ENCODE data around the gene SERGEF. TPM values are rescaled to one million over a fixed set of nuclear protein-coding genes. Genes with fewer than 3 reads are reported as not detected.

SERGEF gene
- total RNA-seq, 2 donors from 2014 or later, result 27.3 to 32.0 TPM

- TF ChIP-seq CTCF (IDR thresholded peaks at IDR 0.05), result no peak
- no peak for DNase-seq (ENCODE audit: low spot score)
- Histone ChIP-seq H3K36me3 (no peaks in the 10 kb centered on the region), H3K4me1 (ENCODE audit: control insufficient read depth in 1 of 2, low read depth in 2 of 2) (no peaks in the 10 kb centered on the region), H3K4me3 (no peak overlapping the region), H3K9me3 (no peaks in the 10 kb centered on the region), H3K27ac (no peak overlapping the region), H3K27me3 (replicated peaks; ENCODE audit: insufficient read depth) (no peaks in the 10 kb centered on the region)
- ATAC-seq (ENCODE audit: insufficient number of reproducible peaks, low FRiP score, low read depth), result no peak
These were observed 265.5 kb downstream of the SERGEF start for GRCh38 chr11:17747131-17747955.

DNA sequence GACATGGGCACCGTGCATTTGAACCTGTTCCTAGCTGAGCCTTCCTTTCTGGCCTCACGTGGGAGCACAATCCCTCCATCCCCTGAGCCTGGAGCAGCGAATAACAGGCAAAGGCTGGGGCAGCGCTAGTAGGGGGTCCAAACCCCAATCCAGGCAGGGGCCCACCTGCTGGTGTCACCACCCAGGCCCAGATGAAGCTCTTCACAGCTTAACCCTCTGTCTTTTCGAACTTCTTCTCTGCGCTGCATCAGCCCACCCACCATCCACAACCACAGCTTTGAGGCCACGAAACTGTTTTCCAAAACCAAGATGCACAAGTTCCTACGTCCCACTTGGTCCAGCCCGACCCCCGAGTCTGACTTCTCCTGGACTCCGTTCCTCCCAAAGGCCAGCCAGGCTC lies 266.8 kb downstream of the SERGEF start:
- DNase-seq (ENCODE audit: low spot score), result no peak
- no peak for TF ChIP-seq CTCF (IDR thresholded peaks at IDR 0.05)

DNA sequence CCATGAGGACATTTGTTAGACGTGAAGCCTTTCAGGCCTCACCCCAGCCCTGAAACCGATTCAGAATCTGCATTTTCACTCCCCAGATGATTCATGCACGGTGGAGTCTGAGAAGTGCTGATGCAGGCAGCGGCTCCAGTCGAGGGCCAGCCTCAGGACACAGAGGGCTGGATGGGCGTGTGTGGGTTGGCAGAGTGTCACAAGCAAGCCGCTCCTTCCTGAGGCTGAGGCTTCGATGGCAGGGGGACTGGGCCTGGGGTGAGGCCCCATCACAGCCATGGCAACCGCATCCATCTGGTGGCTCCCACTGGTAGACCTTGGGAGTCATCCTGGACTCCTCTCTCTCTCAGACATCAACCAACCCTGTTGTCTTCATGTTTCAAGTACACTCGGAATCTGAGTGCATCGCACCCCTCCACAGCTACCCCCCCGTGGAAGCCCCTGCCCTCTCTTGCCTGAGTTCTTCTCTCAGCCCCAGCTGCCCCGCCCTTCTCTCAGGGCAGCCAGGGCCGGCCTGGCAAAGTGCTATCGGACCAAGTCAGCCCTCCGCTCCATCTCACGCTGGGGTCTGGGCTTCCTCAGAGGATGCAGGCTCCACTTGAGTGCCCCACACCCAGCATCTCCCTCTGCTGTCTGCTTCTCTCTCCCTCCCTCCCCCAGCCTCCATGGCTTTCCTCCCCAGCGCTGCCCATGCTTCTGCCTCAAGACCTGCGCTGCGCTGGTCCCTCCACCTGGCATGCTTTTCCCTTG lies 267.6 kb downstream of the SERGEF start:
- no peak for DNase-seq (ENCODE audit: low spot score)
- H3K9me3 ChIP-seq, result no peaks in the 10 kb centered on the region
- TF ChIP-seq CTCF (IDR thresholded peaks at IDR 0.05), result no peak
- ATAC-seq (ENCODE audit: insufficient number of reproducible peaks, low FRiP score, low read depth), result no peak
- H3K27ac ChIP-seq, result no peak overlapping the region
- no peaks in the 10 kb centered on the region for H3K4me1 ChIP-seq (ENCODE audit: control insufficient read depth in 1 of 2, low read depth in 2 of 2)
- H3K4me3 ChIP-seq, result no peak overlapping the region
- H3K36me3 ChIP-seq, result no peaks in the 10 kb centered on the region
- H3K27me3 ChIP-seq (replicated peaks; ENCODE audit: insufficient read depth), result no peaks in the 10 kb centered on the region

More for the DNA sequence above, 266.8 kb downstream of the SERGEF start:
- H3K36me3 ChIP-seq, result no peaks in the 10 kb centered on the region
- no peak overlapping the region for H3K27ac ChIP-seq
- H3K27me3 ChIP-seq (replicated peaks; ENCODE audit: insufficient read depth), result no peaks in the 10 kb centered on the region
- no peaks in the 10 kb centered on the region for H3K9me3 ChIP-seq
- ATAC-seq (ENCODE audit: insufficient number of reproducible peaks, low FRiP score, low read depth), result no peak
- no peaks in the 10 kb centered on the region for H3K4me1 ChIP-seq (ENCODE audit: control insufficient read depth in 1 of 2, low read depth in 2 of 2)
- H3K4me3 ChIP-seq, result no peak overlapping the region

GRCh38 chr11:17744151-17744940 lies 268.5 kb downstream of the SERGEF start:
- H3K4me1 ChIP-seq (ENCODE audit: control insufficient read depth in 1 of 2, low read depth in 2 of 2), result no peaks in the 10 kb centered on the region
- no peak overlapping the region for H3K27ac ChIP-seq
- no peak overlapping the region for H3K4me3 ChIP-seq
- ATAC-seq (ENCODE audit: insufficient number of reproducible peaks, low FRiP score, low read depth) (no peak), DNase-seq (ENCODE audit: low spot score) (no peak)
- H3K9me3 ChIP-seq, result no peaks in the 10 kb centered on the region
- no peaks in the 10 kb centered on the region for H3K27me3 ChIP-seq (replicated peaks; ENCODE audit: insufficient read depth)
- TF ChIP-seq CTCF (IDR thresholded peaks at IDR 0.05), result no peak
- no peaks in the 10 kb centered on the region for H3K36me3 ChIP-seq

DNA sequence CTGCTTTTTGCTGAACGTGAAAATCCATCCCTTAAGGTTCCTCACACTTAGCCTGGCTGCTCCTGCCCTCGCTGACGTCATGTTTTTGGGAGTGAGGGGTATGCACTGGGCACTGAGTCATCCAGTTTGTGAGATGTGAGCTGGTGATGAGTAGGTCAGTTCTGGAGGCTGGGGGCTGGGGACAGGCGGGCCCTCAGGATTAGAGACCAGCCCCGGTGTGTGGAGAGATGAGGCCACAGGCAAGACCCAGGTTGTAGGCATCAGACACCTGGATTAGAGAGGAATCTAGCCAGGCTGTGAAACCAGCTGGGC lies 269.1 kb downstream of the SERGEF start:
- no peak for DNase-seq (ENCODE audit: low spot score)
- Histone ChIP-seq H3K27ac (no peak overlapping the region), H3K36me3 (no peaks in the 10 kb centered on the region), H3K27me3 (replicated peaks; ENCODE audit: insufficient read depth) (no peaks in the 10 kb centered on the region), H3K4me3 (no peak overlapping the region), H3K4me1 (ENCODE audit: control insufficient read depth in 1 of 2, low read depth in 2 of 2) (no peaks in the 10 kb centered on the region), H3K9me3 (no peaks in the 10 kb centered on the region)
- ATAC-seq (ENCODE audit: insufficient number of reproducible peaks, low FRiP score, low read depth), result no peak
- TF ChIP-seq CTCF (IDR thresholded peaks at IDR 0.05), result no peak

Measured in thoracic aorta (tissue), 2 donors.